Inferior parietal cortex (tissue), 1 donor: ENCODE measurements around the gene FKBP15.
"Not testable (repeated sequence)": the region's sequence is repeated elsewhere in the genome, so short reads cannot be mapped to it uniquely, and the experiment has no call there.

Experiments used
- DNase-seq: peaks from one replicate; pipeline ENCODE4 v3.0.0-alpha.2; 2016; ENCODE audit errors: extremely low spot score

FKBP15 gene

DNA sequence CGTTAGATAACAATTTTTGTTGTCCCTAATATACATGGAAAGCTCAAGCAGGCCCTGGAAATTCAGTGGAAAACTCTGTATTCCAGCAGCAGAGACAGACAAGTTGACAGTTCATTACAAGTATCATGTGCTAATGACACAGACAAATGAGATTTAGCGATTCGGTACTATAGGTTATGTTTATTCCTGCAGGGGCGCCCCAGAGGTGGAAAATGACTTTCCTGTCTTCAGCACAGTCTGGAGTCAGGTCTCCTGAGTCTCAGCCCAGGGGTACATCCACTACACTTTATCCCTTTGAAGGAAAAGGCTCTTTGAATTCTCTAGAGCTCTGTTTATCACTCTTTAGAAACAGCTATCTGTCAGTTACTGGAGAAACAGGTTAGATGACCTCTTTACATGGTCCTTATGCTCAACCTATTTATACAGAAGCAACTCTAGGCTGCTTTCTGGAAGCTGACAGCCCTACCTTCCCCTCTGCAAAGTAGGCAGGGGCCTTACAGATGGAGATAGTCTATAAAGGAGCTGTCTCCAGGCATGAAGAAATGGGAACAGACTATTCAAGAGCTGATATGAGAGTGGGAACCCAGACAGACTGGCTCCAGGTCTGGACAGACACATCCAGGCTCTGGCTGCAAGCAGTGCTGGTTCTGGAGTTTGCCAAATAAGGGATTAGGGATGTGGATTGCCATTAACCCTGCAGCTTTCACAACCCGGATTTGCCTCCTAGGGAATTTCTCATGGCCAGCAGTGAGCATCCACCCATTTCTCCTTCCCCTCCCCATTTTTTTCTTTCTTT is 77.4 kb downstream of the FKBP15 start:
- DNase-seq: no peak

DNA sequence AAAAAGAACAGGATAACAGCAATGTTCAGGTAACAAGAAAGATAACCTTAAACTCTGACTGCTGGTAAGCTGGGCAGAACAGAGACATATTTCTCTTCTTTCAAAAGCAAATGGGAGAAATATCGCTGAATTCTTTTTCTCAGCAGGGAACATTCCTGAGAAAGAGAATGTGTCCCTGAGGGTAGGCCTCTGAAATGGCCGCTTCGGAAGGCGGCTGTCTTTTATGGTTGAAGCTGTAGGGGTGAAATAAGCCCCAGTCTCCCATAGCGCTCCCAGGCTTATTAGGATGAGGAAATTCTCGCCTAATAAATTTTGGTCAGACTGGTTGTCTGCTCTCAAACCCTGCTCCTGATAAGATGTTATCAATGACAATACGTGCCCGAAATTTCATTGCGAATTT is 80.2 kb downstream of the FKBP15 start:
- not testable (repeated sequence) for DNase-seq

DNA sequence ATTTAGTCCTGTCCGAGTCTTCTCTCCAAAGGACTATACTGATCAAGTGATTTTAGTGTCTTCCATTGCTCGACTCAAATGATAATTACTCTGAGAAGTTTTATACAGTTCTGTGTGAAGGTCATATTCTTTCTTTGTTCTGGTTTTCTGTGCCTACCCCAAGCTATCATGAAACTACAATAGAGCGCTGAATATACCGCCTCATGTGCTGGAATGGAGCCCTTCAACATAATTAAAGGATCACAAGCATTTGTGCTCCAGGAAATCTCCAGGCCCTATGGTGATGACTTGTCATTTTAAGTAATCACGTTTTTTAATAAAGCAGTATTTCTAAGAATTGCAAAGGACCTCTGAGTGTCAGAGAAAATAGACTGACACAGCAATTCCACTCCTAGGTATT is 81.1 kb downstream of the FKBP15 start:
- no peak for DNase-seq

DNA sequence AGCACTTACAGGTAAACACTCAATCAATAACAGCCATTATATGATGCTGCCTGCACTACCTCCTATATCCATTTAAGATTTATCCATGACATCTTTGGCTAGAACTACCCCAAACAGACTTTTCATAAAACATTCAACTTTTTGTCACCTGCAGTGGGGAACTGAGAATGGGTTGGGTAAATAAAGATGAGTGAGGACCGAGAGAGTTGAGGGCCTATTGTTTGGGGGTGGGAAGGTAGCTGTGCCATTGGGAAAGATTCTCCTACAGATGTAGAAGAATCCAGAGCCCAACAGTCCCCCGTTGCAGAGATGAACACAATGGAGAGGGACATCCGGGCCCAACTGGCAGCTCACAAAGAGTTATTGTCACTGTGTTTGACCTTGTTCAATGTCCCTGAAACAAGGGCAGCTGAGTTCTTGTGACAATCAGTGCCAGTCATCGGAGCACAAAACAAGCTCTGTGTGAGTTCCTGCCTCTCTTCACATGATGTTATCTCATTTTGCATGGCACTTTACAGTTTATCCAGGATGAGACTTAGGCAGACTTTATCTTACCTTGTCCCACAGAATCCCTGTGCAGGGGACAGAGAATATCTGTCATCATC is 81.8 kb downstream of the FKBP15 start:
- DNase-seq: peak; percentile 90

DNA sequence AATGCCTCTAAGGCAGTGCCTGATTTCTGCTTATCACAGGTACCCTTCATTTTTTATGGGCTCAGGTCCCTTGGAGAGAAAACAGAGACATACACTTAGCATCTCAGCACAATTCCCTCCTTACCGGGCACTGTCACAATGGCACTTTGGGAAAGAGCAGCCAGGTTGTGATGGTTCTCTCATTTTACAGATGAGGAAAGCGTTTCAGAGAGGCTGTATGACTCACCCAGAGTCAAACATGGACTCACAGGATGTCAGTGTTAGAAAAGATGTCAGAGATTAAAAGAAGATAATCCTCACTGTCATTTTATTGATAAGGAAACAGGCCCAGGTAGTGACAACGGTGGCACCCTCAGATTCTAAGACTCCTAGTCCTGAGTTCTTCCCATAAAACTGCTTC is 82.3 kb downstream of the FKBP15 start:
- DNase-seq: no peak

DNA sequence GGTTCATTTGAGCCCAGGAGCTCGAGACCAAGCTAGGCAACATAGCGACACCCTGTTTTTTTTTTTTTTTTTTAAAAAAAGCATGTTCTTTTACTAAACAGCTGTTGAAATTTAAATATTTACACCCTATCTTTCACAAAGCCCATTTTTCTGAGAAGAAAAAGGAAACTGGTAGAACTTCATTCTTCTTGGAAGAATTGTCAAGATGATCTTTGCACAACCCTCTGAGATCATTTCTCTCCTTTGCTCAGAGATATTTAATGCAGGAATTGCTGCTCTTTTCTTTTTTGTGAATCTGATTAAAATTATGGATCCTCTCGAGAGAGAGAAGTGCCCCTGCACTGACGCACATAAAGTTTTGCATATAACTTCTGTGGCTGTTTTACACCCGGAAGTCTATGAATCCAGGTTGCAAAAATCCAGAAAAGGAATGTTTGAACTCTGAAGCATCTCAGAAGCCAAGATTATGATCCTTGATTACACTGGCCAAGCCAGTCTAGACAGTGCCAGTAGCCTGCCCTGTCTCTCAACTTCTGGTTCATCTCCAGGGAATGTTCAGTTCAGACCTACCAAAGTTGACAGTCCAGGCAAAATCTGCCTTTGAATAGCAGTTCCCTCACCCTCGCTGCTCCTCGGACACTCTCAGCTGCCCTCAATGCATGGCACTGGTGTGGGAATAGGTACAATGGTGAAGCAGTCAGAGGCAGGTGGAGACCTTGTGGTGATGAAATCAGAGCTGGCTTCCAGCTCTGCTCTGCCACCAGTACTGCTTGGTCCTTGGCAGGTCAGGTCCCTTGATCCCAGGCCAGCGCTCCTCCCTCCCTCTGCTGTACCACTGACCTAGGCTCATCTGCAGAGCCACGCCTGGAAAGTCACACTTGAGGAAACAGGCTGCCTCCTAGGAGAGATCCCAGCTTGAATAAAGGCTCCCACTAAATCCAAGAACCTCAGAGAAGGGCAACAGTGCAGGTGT is 83.6 kb downstream of the FKBP15 start:
- DNase-seq: no peak

DNA sequence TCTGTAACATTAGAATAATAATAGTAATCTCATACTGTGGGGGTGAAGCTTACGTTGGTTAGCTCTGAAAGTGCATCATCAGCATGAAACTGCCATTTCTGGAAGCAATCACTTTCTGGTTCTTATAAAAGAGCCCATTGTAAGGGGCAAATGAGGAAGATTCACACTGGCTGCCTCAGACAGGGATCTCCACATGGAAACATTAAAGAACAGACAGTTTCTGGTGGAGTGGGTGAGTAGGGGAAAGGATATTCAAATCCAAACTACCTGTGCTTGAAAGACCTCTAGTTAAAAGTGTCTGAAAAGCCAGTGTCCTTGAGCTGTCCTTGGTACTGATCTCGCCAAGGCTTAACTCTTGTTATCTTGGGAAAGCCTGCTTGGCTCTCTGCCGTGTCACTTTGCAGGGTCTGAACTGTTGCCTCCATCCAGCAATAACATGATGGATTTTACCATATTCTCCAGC is 89.4 kb downstream of the FKBP15 start:
- no peak for DNase-seq

DNA sequence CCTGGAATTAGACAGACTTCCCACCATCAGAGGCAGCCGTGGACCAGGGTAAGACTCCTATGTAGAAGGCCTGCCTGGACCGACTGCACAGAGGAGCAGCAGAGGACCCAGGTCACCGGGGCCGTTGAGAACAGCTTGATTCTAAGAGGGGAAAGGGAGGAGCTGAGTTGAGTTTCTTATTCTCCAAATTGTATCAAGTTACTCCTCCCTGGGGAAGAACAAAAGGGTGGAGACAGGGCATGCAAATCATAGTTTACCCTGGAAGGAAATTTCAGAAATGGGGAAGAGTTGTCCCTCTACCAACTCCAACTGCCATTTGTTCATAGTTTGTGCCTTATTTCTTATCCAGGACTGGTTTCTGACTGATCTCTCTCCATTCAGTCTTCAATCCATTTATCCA is 91.2 kb downstream of the FKBP15 start:
- no peak for DNase-seq

DNA sequence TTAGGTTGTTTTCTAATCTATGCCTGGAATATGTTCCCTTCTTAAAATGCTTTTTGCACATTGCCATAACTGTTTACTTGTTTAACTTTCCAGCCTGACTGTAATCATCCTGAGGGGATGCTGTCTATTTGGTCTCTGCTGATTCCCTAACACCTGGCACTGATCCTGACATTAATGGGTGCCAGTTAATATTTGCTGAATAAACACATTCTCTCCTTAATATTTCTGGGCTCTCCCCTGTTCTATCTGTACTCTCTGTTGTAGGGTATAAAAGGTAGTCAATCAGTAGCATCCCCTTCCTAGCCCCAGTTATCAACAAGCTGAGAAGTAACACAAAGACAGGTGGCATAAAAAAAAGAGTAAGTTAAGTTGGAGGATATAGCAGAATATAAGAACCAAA is 91.6 kb downstream of the FKBP15 start:
- no peak for DNase-seq

DNA sequence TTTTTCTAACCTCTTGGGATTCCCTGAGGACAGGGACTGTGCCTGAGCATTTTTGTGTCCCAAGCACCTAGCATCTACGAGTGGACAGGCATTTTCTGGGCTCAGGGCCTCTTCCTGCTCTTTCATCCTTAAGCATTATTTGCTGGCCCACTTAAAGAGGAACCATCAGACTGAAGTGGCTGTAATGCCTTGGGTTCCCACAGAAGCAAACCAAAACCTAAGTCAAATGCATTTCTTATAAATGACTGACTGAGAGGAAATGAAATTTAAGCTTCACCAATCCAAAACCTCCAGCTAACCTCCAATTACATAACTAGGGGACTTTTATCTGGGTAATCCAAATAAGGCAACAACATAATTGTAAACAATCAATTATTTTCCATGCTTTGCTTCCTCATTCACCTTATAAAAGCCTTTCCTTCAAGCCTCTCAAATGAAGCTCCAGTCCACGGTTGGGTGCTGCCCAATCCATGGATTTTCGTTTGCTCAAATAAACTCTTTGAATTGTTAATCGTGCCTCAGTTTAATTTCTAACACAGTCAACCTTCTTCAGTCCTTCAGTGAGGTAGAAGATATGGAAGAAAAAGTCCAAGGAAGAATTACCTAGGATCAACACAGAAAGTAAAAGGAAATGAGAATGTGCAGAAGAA is 95.6 kb downstream of the FKBP15 start:
- DNase-seq: no peak

DNA sequence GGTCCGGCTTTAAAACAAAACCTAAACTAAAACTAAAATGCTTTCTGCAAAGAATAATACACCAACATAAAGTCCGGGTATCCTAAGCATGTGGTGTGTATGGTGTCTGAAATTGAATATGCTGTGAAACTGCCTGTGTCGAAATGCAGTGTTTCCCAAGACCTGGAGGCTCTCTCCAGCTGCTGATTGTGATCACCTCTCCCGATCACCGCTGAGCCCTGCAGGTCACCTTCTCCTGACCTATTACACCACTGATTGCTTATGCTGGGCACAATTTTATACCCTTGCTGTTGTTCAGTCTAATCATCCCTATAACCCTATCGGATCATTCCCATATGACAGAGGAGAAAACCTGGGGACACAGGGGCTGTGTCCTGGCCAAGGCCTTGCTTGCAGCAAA is 102.2 kb downstream of the FKBP15 start:
- not testable (repeated sequence) for DNase-seq
